Adipose tissue (tissue), 3 donors: ENCODE data around the gene COX6A1. TPM values are rescaled to one million over a fixed set of nuclear protein-coding genes. Genes with fewer than 3 reads are reported as not detected.

Source experiments
- H3K27ac ChIP-seq: one replicate; pipeline ENCODE4 v1.5.1; 2013; ENCODE audit warnings: low read depth, low read length
- WGBS, 3 donors: extraction: QIAGEN DNeasy Blood & Tissue Kit; methylation state at CpG; one replicate each; pipeline ENCODE4 v1.1.7; 2013; 5-methylcytosine and 5-hydroxymethylcytosine counted together
- polyA plus RNA-seq, 3 donors: library from polyadenylated mRNA; stranded (reverse); fragments of 200-250 nt; gene quantifications; one replicate each; pipeline ENCODE4 v1.2.3, GENCODE V29; 2013
- donor health status: healthy with polysubstance abuse.
- donor health status: Bipolar disorder and iron deficiency.
- donor health status: healthy.

The COX6A1 gene
- 100 to 1,000 TPM; 424 to 983 (median 500) TPM for polyA plus RNA-seq

DNA sequence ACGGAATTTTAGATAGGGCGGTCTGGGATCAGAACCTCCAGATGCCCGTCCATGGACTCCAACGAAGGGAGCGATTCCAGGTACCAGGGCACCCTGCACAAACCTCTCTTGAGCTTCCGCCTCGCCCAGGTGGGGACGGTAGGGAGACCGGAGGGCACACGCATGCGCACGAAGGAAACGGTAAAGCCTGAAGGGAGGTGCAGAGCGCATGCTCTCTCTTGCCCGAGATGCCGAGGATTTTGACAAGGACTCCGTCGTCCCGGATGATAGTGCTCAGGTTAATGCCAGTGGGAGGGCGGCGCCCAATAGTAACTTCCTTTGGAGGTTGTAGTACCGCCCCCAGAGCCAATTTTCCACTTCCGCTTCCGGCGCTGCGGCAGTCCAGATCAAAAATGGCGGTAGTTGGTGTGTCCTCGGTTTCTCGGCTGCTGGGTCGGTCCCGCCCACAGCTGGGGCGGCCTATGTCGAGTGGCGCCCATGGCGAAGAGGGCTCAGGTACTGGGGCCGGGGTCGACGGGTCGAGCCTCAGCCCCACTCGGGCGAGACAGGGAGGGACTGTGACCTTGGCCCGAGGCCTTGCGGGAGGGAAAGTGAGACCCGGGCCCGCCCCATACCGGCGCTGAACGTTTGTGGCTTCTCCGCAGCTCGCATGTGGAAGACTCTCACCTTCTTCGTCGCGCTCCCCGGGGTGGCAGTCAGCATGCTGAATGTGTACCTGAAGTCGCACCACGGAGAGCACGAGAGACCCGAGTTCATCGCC is at the start of gene COX6A1:
Gene COX6A1 (plus strand): TSS at position 379 of the 760 bp plus-strand sequence. CDS start 14 bp downstream, at position 393.
- H3K27ac ChIP-seq: no peak within 1 kb of the TSS
- WGBS, 3 donors: 0 to 1% (median 0%) methylated on average over 58 to 59 of the region's 59 CpGs

- H3K27ac ChIP-seq: no peak overlapping the region
- 9 to 22% (median 11%) methylated on average over 24 of the region's 24 CpGs for whole genome bisulfite sequencing, 3 donors
Measured at GRCh38 chr12:120388691-120389481, 49.0 kb upstream of the COX6A1 start.

DNA sequence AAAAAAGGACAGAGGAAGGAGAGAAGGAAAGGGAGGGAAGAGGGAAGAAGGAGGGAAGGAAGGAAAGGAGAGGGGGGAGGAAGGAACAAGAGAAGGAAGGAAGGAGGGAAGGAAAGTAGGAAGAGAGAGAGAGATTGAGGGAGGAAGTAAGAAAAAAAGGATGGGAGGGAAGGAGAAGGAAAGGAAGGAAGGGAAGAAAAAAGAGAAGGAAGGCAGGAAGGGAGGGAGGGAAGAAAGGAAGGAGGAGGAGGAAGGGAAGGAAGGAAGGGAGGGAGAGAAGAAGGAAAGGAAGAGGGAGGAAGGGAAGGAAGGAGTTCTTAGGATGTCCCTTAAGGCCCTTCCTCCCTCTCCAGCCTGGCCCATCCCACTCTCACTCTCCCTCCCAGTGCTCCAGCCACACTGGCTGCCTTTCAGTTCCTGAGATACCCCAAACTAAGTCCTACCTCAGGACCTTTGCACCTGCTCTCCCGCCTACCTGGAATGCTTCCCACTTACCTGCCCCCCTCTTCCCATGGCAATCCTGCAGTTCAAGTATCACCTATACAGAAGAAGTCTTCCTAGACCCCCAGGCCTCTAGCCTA is 47.3 kb upstream of the COX6A1 start:
- H3K27ac ChIP-seq: no peak overlapping the region
- 94 to 100% (median 97%) methylated on average over 1 of the region's 1 CpG for WGBS, 3 donors

- H3K27ac ChIP-seq: no peak overlapping the region
- 15 to 21% (median 19%) methylated on average over 17 to 18 of the region's 18 CpGs for WGBS, 3 donors
Measured at GRCh38 chr12:120394483-120395367, 43.2 kb upstream of the COX6A1 start.

- WGBS, 3 donors: 53 to 65% (median 58%) methylated on average over 33 of the region's 33 CpGs
- no peak overlapping the region for H3K27ac ChIP-seq
Measured at GRCh38 chr12:120397824-120398540, 39.9 kb upstream of the COX6A1 start.

- no peak overlapping the region for H3K27ac ChIP-seq
- 69 to 86% (median 77%) methylated on average over 5 of the region's 5 CpGs for WGBS, 3 donors
Measured at GRCh38 chr12:120399531-120399930, 38.4 kb upstream of the COX6A1 start.

GRCh38 chr12:120402217-120402616 is 35.7 kb upstream of the COX6A1 start:
- 40 to 48% (median 44%) methylated on average over 13 of the region's 13 CpGs for WGBS, 3 donors
- H3K27ac ChIP-seq: no peak overlapping the region

GRCh38 chr12:120403869-120404268 is 34.0 kb upstream of the COX6A1 start:
- 76 to 91% (median 81%) methylated on average over 3 of the region's 3 CpGs for WGBS, 3 donors
- no peak overlapping the region for H3K27ac ChIP-seq

DNA sequence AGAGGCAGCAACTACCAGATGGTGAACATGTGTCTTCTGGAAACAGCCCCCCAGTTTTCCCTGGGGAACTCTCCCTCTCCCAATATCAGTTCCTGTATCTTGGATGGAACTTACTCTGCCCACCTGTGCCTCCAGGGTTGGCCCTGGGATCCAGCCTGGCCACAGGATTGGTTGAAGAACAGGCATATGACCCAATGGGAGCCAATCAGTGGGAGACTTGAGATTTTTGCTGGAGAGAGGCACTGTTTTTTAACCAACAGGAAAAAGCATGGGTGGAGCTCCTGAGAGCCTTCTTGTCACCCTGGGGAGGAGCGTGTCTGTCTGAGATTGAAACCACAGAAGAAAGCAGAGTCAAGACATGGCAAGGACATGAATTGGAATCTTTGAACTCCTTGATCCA is 33.6 kb upstream of the COX6A1 start:
- H3K27ac ChIP-seq: no peak overlapping the region
- 74 to 85% (median 77%) methylated on average over 1 of the region's 1 CpG for WGBS, 3 donors

DNA sequence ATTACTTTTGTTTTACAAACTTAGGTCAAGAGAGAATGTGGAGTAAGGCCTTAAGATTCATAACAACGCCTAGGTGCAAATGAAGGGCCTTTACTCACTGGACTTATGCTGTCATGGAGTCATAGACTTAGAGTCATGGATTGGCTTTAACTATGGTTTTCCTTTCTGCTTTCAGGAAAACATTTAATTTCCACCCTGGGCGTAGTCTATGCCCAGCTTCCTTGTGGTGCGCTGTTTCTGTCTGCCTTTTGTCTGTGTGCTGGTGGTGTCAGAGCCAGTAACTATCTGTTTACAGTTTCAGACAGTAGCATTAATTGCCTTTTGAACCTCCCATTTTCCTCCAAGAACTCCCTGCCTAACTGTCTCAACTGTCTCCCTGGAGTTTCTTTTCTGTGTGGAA is 31.8 kb upstream of the COX6A1 start:
- H3K27ac ChIP-seq: no peak overlapping the region
- 68 to 87% (median 74%) methylated on average over 3 of the region's 3 CpGs for WGBS, 3 donors

- no peak overlapping the region for H3K27ac ChIP-seq
- WGBS, 3 donors: 93 to 95% (median 94%) methylated on average over 3 of the region's 3 CpGs
Measured at GRCh38 chr12:120406553-120406952, 31.4 kb upstream of the COX6A1 start.

GRCh38 chr12:120408771-120409170 is 29.1 kb upstream of the COX6A1 start:
- no peak overlapping the region for H3K27ac ChIP-seq
- 94 to 97% (median 96%) methylated on average over 11 of the region's 11 CpGs for WGBS, 3 donors

GRCh38 chr12:120412421-120412820 is 25.5 kb upstream of the COX6A1 start:
- H3K27ac ChIP-seq: no peak overlapping the region
- 77 to 88% (median 82%) methylated on average over 7 of the region's 7 CpGs for WGBS, 3 donors

DNA sequence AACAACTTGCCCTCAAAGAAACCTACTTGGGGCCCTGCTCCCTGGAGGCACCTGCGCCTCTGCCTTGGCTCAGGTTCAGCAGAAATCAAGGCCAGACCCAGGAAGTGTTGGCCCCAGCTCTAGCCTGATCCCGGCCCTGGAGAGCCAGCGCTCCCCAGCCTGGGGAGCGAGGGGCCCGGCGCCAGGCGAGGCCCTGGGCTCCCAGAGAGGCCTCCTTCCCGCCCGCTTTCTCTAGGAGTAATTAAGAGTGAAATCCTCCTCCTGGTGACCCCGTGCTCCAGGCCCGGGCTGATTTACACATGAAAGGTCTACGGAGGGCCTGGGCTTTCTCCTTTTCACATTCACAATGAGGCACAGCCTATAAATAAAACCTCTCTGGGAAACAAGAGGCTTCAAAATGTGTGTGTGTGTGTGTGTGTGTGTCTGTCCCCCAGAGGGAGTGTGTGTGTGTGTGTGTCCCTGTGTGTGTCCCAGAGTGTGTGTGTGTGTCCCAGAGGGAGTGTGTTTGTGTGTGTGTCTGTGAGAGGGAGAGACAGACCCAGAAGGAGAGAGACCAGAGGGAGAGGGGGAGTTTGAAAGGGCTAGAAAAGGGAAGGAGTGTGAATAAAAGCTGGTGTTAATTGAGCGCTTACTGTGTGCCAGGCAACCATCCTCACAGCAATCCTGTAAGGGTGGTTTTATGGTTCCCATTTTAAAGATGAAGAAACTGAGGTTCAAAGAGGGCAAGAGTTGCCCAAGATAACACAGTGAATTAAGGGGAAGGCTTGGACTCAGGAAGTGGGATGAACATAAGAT is 23.8 kb upstream of the COX6A1 start:
- WGBS, 3 donors: 25 to 61% (median 55%) methylated on average over 13 of the region's 13 CpGs

DNA sequence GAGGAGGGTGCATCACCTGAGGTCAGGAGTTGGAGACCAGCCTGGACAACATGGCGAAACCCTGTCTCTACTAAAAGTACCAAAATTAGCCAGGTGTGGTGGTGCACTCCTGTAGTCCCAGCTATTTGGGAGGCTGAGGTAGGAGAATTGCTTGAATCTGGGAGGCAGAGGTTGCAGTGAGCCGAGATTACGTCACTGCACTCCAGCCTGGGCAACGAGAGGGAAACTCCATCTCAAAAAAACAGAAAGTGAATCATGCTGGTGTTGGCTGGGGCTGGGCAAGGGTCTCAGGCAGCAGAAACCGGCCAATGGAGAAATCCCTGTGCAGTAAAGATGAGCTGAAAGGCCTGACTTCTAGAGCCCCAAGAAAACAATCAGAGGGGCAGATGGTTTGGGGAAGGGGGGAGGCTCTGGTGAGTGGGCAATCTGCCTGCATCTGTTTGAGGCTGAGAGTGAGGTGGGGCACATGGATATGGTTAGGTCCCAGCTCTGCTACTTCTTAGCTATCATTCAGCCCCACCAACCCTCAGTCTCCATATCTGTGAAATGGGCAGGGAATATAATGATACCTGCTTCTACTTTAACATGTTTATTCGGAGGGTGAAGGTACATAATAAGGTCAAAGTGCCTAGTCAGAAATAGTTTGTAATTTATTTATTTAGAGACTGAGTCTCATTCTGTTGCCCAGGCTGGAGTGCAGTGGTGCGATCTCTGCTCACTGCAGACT is 21.3 kb upstream of the COX6A1 start:
- H3K27ac ChIP-seq: no peak overlapping the region
- WGBS, 3 donors: 79 to 87% (median 79%) methylated on average over 7 of the region's 7 CpGs

More for the DNA sequence above, 23.8 kb upstream of the COX6A1 start:
- H3K27ac ChIP-seq: no peak overlapping the region

DNA sequence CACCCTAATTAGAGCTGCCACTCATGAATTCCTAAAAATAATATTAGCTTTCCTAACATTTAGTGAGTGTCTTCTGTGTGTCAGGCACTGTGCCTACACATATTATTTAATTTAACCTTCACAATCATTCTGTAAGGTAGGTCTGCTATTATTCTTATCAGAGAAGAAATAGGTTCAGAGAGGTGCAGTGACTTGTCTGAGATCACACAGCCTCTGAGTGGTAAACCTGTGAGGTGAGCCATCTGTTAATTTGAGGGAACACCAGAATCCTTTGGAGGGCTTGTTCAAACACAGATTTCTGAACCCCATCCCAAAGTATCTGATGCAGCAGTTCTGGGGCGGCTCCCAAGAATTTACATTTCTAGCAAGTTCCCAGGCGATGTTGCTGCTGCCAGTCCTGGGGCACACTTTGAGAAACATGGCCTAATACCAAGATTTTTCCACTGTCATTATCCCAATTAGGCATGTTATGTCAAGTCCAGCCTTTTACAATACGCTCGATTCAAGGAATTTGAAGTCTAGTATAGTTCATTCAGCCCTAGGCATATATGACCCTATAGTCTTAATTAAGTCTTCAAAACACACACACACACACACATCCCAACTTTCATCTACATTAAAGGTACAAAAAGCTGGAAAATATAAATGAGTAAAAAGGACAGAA is 19.9 kb upstream of the COX6A1 start:
- no peak overlapping the region for H3K27ac ChIP-seq
- 88 to 95% (median 91%) methylated on average over 4 of the region's 4 CpGs for WGBS, 3 donors
